WTC11 (cell line): ENCODE data around the gene UBR2.

ENCODE experiments used
- JUN ChIP-seq: sonication (generic); formaldehyde crosslinking; IDR thresholded peaks from 2 replicates; pipeline ENCODE4 v1.8.0; 2023; ENCODE audit warnings: mild to moderate bottlenecking, missing genetic modification reagents
- KAT7 ChIP-seq: sonication (generic); formaldehyde crosslinking; IDR thresholded peaks from 2 replicates; pipeline ENCODE4 v1.8.1; 2023; ENCODE audit warnings: missing genetic modification reagents, mild to moderate bottlenecking, borderline replicate concordance
- NFE2L1 ChIP-seq: sonication (generic); formaldehyde crosslinking; IDR thresholded peaks from 2 replicates; pipeline ENCODE4 v1.8.1; 2023; ENCODE audit warnings: missing genetic modification reagents
- NFYB ChIP-seq: sonication (generic); formaldehyde crosslinking; conservative IDR thresholded peaks from 2 replicates; pipeline ENCODE4 v1.8.0; 2022; ENCODE audit warnings: low read depth, missing genetic modification reagents
- PRRX2 ChIP-seq: fragments of 250-450 bp; sonication (Bioruptor Pico); IDR thresholded peaks from 2 replicates; pipeline ENCODE4 v1.8.0; 2021; ENCODE audit warnings: mild to moderate bottlenecking
- RELA ChIP-seq: sonication (generic); formaldehyde crosslinking; IDR thresholded peaks from 2 replicates; pipeline ENCODE4 v1.8.1; 2022; ENCODE audit warnings: missing genetic modification reagents, mild to moderate bottlenecking, borderline replicate concordance
- TEAD4 ChIP-seq: sonication (generic); formaldehyde crosslinking; IDR thresholded peaks from 2 replicates; pipeline ENCODE4 v1.8.0; 2022; ENCODE audit warnings: mild to moderate bottlenecking, missing genetic modification reagents
- ZNF232 ChIP-seq: sonication (generic); formaldehyde crosslinking; IDR thresholded peaks from 2 replicates; pipeline ENCODE4 v1.8.0; 2022; ENCODE audit warnings: mild to moderate bottlenecking, missing genetic modification reagents
- ZNF416 ChIP-seq: fragments of 250-450 bp; sonication (Bioruptor Pico); IDR thresholded peaks from 2 replicates; pipeline ENCODE4 v1.9.0; 2021; ENCODE audit warnings: mild to moderate bottlenecking, inconsistent platforms
- TF ChIP-seq, protein P1 (sequence below): fragments of 200-600 bp; IDR thresholded peaks from 2 replicates; pipeline ENCODE4 v1.8.0; 2022; ENCODE audit warnings: antibody characterized with exemption
- TF ChIP-seq, protein P2 (sequence below): fragments of 250-450 bp; sonication (Bioruptor Pico); IDR thresholded peaks from 2 replicates; pipeline ENCODE4 v1.9.0; 2021; ENCODE audit warnings: mild to moderate bottlenecking
- TF ChIP-seq, protein P3 (sequence below): sonication (generic); formaldehyde crosslinking; IDR thresholded peaks from 2 replicates; pipeline ENCODE4 v1.8.0; 2022; ENCODE audit warnings: mild to moderate bottlenecking, missing genetic modification reagents
- TF ChIP-seq, protein P4 (sequence below): sonication (generic); formaldehyde crosslinking; IDR thresholded peaks from 2 replicates; pipeline ENCODE4 v1.8.1; 2022; ENCODE audit warnings: low read depth, missing genetic modification reagents, borderline replicate concordance
- TF ChIP-seq, protein P5 (sequence below): sonication (generic); formaldehyde crosslinking; IDR thresholded peaks from 2 replicates; pipeline ENCODE4 v1.8.1; 2023; ENCODE audit warnings: mild to moderate bottlenecking, missing genetic modification reagents, moderate library complexity

DNA sequence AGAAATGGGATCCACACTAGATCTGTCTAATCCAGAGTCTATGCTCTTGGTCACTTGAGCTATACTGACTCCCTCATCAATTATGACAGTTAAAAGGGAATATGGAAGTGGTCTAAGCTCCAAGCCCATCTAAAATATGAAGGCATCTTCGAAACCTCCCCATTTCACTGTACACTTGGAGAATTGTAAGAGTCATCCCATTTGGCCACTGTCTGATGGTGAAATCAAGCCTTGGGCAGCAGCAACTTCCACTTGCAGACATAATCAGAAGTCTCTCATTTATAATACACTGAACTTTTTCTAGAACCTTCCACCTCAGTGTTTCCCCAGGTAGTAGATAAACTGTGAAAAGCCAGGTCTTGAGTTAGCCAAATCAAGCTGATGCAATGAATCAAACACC is 26.3 kb upstream of the UBR2 start:
- TF ChIP-seq, protein P1, sequence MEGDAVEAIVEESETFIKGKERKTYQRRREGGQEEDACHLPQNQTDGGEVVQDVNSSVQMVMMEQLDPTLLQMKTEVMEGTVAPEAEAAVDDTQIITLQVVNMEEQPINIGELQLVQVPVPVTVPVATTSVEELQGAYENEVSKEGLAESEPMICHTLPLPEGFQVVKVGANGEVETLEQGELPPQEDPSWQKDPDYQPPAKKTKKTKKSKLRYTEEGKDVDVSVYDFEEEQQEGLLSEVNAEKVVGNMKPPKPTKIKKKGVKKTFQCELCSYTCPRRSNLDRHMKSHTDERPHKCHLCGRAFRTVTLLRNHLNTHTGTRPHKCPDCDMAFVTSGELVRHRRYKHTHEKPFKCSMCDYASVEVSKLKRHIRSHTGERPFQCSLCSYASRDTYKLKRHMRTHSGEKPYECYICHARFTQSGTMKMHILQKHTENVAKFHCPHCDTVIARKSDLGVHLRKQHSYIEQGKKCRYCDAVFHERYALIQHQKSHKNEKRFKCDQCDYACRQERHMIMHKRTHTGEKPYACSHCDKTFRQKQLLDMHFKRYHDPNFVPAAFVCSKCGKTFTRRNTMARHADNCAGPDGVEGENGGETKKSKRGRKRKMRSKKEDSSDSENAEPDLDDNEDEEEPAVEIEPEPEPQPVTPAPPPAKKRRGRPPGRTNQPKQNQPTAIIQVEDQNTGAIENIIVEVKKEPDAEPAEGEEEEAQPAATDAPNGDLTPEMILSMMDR: no peak
- TF ChIP-seq, protein P2, sequence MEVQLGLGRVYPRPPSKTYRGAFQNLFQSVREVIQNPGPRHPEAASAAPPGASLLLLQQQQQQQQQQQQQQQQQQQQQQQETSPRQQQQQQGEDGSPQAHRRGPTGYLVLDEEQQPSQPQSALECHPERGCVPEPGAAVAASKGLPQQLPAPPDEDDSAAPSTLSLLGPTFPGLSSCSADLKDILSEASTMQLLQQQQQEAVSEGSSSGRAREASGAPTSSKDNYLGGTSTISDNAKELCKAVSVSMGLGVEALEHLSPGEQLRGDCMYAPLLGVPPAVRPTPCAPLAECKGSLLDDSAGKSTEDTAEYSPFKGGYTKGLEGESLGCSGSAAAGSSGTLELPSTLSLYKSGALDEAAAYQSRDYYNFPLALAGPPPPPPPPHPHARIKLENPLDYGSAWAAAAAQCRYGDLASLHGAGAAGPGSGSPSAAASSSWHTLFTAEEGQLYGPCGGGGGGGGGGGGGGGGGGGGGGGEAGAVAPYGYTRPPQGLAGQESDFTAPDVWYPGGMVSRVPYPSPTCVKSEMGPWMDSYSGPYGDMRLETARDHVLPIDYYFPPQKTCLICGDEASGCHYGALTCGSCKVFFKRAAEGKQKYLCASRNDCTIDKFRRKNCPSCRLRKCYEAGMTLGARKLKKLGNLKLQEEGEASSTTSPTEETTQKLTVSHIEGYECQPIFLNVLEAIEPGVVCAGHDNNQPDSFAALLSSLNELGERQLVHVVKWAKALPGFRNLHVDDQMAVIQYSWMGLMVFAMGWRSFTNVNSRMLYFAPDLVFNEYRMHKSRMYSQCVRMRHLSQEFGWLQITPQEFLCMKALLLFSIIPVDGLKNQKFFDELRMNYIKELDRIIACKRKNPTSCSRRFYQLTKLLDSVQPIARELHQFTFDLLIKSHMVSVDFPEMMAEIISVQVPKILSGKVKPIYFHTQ (CRISPR knock-in tag): no peak
- TF ChIP-seq, protein P3, sequence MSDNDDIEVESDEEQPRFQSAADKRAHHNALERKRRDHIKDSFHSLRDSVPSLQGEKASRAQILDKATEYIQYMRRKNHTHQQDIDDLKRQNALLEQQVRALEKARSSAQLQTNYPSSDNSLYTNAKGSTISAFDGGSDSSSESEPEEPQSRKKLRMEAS: no peak
- TF ChIP-seq ZNF232 (CRISPR knock-in tag) (no peak), RELA (no peak), NFE2L1 (CRISPR knock-in tag) (no peak), JUN (CRISPR knock-in tag) (no peak), NFYB (CRISPR knock-in tag) (no peak), KAT7 (CRISPR knock-in tag) (no peak), TEAD4 (CRISPR knock-in tag) (no peak), ZNF416 (CRISPR knock-in tag) (no peak), PRRX2 (CRISPR knock-in tag) (no peak)
- TF ChIP-seq, protein P4, sequence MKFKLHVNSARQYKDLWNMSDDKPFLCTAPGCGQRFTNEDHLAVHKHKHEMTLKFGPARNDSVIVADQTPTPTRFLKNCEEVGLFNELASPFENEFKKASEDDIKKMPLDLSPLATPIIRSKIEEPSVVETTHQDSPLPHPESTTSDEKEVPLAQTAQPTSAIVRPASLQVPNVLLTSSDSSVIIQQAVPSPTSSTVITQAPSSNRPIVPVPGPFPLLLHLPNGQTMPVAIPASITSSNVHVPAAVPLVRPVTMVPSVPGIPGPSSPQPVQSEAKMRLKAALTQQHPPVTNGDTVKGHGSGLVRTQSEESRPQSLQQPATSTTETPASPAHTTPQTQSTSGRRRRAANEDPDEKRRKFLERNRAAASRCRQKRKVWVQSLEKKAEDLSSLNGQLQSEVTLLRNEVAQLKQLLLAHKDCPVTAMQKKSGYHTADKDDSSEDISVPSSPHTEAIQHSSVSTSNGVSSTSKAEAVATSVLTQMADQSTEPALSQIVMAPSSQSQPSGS (CRISPR knock-in tag): no peak
- TF ChIP-seq, protein P5, sequence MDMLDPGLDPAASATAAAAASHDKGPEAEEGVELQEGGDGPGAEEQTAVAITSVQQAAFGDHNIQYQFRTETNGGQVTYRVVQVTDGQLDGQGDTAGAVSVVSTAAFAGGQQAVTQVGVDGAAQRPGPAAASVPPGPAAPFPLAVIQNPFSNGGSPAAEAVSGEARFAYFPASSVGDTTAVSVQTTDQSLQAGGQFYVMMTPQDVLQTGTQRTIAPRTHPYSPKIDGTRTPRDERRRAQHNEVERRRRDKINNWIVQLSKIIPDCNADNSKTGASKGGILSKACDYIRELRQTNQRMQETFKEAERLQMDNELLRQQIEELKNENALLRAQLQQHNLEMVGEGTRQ (CRISPR knock-in tag): no peak
